GM19043 (cell line): Measurements from ENCODE around the gene ATP5MC2.
A peak's percentile ranks its signal among the peaks of the same experiment; 100 is the strongest.
"Not testable (repeated sequence)": the region's sequence is repeated elsewhere in the genome, so short reads cannot be mapped to it uniquely, and the experiment has no call there.

Source experiments
- ATAC-seq: cut with Tn5 transposase; IDR thresholded peaks from one replicate; pipeline ENCODE4 v1.9.1; 2021; ENCODE audit warnings: low read depth; ENCODE audit not compliant: unreplicated experiment

Gene ATP5MC2

DNA sequence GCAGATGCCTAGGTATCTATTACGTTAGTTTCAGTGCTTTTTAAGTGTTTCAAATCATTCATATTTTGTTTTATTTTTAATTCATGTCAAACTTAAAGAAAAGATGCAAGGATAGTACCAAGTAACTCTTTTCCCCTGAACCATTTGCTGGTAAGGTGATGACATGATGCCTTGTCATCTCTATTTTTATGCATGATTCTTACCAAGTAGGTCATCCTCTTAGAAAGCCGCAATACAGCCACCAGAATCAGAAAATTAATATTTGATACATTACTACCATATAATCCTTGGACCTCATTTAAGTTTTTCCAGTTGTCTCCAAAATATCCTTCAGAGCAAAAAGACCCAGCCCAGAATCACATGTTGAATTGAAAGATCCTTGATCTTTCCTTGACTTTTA lies 22.3 kb downstream of the ATP5MC2 start:
- no peak for ATAC-seq

DNA sequence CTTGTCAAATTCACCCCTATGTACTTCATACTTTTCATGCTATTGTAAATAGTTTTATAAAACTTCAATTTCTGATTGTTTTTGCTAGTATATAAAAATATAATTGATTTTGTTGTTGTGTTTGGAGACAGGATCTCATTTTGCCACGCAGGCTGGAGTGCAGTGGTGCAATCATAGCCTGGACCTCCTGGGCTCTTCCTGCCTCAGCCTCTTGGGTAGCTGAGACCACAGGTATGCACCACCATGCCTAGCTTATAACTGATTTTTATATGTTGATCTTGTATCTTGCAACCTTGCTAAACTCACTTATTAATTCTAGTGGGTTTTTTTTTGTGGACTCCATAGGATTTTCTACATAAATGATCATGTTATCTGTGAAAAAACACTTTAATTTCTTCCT lies 23.5 kb downstream of the ATP5MC2 start:
- no peak for ATAC-seq

DNA sequence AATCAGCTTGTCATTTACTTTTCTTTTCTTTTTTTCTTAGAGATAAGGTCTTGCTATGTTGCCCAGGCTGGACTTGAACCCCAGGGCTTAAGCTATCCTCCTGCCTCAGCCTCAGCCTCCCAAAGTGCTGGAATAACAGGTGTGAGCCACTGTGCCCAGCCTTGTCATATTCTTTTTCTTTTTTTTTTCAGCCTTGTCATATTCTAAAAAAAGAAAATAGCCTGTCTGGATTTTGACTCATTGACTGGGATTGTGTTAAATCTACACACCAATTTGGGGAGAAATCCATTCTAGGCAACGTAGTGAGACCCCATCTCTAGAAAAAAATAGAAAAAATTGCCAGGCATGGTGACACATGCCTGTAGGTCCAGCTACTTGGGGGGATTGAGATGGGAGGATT lies 24.1 kb downstream of the ATP5MC2 start:
- ATAC-seq, result no peak

DNA sequence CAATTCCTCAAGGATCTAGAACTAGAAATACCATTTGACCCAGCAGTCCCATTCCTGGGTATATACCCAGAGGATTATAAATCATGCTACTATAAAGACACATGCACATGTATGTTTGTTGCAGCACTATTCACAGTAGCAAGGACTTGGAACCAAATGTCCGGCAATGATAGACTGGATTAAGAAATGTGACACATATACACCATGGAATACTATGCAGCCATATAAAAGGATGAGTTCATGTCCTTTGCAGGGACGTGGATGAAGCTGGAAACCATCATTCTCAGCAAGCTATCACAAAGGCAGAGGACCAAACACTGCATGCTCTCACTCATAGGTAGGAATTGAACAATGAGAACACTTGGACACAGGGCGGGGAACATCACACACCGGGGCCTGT lies 29.6 kb downstream of the ATP5MC2 start:
- ATAC-seq, result not testable (repeated sequence)

DNA sequence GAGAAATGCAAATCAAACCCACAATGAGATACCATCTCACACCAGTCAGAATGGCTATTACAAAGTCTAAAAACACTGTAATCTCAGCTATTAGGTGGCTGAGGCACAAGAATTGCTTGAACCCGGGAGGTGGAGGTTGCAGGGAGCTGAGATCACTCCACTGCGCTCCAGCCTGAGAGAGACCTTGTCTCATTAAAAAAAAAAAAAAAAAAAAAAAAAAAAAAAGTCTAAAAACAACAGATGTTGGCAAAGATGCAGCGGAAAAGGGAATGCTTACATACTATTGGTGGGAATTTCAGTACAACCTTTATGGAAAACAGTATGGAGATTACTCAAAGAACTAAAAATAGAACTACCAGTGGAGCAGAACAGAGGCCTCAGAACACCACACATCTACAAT lies 30.7 kb downstream of the ATP5MC2 start:
- ATAC-seq, result no peak

DNA sequence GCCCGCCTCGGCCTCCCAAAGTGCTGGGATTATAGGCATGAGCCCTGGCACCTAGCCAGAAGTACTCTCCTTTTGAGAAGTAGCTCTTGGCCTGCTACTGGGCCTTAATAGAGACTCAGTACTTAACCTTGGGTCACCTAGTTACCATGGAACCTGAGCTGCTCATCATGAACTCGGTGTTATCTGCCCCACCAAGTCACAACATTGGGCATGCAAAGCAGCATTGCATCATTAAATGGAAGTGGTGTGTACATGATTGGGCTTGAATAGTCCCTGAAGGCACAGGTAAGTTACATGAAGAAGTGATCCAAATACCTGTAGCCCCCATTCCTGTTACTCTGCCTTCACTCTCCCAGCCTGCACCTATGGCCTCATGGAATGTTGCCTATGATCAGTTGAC lies 31.8 kb downstream of the ATP5MC2 start:
- ATAC-seq, result no peak

DNA sequence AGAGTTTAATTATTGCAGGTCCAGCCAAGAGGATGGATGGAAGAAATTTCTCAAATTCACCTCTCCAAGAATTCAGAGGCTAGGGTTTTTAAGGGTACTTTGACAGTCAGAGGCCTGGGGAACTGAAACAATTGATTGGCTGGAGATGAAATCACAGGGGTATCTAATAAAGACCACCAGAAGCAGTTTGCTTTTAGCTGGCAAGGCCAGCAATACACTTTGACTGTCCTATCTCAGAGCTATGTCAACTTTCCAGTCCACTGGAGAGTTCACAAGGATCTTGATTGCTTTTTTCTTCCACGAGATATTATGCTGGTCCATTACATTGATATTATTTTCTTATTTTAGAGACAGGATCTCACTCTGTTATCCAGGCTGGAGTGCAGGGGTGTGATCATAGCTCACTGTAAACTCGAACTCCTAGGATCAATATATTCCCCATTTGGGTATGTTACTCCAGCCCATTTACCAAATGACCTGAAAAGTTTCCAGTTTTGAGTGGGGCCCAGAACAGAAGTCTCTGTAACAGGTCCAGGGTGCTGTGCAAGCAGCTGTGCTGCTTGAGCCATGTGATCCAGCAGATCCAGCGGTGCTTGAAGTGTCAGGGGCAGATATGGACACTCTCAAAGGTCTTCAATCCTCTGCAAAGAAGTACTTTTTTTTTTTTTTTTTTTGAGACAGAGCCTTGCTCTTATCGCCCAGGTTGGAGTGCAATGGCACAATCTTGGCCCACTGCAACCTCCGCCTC lies 32.5 kb downstream of the ATP5MC2 start:
- ATAC-seq, result no peak

DNA sequence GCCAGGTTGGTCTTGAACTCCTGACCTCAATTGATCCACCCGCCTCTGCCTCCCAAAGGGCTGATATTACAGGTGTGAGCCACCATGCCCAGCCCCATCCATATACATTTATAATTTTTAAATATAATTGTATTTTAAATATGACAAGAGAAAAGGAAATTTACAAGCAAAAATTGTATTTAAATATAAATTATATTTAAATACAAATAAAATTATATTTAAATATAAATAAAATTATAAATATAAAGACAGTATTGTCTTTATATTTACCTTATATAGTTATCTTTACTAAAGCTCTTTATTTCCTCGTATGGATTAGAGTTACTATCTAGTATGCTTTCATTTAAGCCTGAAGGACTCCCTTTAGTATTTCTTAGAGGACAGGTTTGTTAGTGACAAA lies 37.8 kb downstream of the ATP5MC2 start:
- ATAC-seq, result no peak

DNA sequence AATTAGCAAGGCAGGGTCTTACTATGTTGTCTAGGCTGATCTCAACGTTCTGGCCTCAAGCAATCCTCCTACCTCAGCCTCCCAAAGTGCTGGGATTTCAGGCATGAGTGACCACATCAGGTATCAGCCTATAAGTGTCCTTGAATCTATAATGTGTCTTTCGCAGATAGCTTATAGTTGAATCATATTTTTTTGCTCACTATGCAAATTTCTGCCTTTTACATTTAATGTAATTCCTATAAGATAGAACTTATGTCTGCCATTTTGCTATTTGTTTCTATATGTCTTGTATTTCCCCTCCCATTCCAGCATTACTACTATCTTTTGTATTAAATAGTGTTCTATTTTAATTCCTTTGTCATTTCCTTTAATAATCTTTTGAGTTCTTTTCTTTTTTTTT lies 39.2 kb downstream of the ATP5MC2 start:
- ATAC-seq, result no peak

DNA sequence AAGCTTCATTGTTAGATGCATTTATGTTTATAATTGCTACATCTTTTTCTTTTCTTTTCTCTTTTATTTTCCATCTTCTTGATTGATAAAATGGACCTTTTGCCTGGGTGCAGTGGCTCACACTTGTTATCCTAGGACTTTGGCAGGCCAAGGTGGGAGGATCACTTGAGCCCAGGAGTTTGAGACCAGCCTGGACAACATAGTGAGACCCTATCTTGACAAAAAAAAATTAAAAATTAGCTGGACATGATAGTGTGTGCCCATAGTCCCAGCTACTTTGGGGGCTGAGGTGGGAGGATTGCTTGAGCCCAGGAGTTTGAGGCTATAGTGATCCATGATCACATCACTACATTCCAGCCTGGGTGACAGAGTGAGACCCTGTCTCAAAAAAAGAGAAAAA lies 40.2 kb downstream of the ATP5MC2 start:
- ATAC-seq, result not testable (repeated sequence)

DNA sequence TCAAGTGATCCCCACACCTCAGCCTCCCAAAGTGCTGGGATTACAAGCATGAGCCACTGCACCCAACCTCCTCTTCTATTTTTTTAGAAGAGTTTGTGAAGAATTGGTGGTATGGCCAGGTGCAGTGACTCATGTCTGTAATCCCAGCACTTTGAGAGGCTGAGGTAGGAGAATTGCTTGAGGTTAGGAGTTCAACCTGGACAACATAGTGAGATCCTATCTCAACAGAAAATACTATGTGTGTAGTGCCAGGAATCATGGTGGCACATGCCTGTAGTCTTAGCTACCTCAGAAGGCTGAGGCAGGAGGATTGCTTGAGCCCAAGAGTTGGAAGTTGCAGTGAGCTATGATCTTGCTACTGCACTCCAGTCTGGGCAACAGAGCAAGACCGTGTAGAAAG lies 44.2 kb downstream of the ATP5MC2 start:
- ATAC-seq, result no peak

DNA sequence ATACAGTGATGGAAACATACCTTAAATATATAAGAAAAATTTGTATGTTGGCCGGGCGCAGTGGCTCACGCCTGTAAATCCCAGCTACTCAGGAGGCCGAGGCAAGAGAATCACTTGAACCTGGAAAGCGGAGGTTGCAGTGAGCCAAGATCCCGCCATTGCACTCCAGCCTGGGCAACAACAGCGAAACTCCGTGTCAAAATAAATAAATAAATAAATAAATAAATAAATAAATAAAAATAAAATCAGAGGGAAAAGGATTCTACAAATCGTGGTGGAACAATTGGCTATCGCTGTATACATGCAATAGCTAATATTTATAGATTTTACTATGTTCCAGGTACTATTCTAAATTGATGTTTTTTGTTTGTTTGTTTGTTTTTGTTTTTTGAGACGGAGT lies 48.0 kb downstream of the ATP5MC2 start:
- ATAC-seq, result no peak

DNA sequence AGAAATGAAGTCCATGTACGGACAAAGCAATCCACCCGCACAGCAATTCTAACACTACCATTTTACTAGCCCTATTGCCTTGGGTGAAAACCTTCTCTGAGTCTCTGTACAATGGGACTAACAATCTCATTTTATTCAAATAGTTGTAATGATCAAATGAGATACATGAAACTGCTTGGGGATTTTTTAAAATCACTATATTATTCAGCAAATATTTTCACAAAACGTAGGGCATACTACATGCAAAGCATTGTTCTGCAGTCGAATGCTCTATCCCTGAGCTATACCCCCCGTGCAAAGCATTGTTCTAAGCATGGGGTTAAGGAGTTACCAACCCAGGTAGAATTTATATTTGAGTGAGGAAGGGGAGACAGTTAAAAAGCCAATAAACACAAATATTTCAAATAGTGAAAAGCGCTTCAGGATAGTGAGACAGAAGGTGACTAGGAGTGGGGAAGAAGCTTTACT lies 49.1 kb downstream of the ATP5MC2 start:
- peak; percentile 3 for ATAC-seq

DNA sequence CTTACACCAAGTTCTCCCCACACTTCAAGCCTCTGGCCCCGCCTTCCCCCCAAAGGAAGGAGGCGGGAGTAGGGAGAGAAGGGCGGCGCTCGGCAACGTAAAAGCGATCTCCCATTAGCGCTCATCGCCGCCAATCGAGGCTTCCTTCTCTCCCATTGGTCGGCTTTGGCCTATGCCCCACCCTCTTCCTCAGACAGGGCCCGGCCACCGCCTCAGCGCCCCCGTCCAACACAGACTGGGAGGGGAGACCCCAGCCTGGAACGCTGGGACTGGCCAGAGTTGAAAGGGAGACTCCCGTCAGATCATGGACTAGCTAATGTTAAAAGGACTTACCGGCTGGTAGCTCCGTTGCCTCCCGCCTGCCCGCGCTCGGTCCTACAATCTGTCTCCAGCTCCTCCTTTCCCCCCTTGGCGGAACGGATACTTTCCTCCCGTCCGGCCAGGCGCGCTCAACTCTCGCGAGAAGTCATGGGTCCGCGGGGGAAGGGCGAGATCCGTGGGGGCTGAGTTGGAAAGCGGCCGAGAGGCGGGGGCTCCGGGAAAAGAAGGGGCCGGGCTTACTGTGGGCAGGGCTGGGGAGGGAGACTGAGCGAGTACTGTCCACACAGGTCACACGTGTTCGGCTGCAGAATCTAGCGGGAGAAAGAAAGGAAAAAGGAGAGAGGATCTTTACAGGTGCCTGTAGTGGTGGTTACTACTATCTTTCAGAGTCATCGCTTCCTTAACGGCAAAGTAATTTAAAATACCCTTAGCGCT lies 49.8 kb downstream of the ATP5MC2 start, which contains the start of gene ATF7:
ATF7 (minus strand) TSS at position 437 of the 756 bp plus-strand sequence. CDS start 25,382 bp downstream, outside the sequence.
- ATAC-seq, result peak; percentile 97

DNA sequence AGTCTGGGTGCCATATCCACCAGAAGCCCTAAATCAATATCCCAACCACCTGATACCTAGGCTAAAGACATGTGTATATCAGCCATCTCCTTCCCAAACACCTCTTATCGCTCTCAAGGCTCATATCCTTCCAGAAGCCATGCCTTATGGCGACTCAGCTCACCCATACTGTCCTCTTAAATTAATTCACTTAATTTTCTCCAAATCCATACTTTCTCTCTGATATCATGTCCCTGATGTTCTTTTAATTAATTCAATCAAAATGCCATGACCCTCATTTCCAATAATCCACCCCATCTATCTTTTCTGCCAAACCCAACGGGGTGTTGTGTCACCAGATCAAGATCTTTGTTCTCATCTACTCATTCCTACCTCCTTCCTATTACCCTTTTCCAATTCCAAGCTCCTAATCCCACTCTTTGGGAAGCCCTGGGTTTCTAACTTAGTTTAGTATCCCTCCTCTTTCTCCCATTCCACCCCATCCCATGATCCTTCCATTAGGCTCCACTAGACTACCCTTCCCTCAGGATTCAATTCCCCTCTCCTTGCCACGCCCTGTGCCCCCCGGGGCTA lies 50.4 kb downstream of the ATP5MC2 start:
- no peak for ATAC-seq

DNA sequence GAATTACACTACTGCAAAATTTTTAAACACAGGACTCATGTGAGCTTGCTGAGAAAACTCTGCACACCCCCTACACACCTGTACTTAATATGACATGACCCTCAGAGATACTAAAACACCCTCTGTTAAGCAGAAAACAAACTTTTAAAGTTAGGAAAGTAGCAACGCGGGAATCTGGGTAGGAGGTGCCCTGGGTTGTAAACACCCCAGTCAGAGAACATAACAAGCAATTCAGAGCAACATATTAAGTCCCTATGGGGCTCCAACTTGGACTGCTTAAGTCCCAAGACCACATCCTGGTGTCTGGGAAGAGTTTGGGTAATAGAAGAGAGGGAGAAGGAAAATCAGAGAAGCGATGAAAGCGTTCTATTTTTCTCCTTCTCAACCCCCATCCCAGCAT lies 50.9 kb downstream of the ATP5MC2 start:
- ATAC-seq, result no peak

DNA sequence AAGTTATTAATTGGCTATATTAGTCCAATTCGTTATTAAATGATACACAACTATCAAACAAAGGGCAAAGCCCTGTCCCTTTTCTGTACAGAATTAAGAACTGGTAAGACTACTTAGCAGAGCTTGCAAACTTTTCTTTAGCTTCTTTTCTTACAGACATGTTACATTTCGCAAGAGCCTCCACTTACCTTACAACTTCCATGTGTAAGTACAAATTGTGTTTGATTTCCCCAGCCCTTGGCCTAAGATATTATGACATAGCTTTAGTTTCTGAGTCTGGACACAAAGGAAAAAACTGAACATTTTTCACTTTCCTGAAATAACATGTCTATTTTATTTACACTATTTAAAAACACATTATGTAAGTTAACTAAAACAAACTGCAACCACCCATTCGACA lies 51.4 kb downstream of the ATP5MC2 start:
- ATAC-seq, result no peak

DNA sequence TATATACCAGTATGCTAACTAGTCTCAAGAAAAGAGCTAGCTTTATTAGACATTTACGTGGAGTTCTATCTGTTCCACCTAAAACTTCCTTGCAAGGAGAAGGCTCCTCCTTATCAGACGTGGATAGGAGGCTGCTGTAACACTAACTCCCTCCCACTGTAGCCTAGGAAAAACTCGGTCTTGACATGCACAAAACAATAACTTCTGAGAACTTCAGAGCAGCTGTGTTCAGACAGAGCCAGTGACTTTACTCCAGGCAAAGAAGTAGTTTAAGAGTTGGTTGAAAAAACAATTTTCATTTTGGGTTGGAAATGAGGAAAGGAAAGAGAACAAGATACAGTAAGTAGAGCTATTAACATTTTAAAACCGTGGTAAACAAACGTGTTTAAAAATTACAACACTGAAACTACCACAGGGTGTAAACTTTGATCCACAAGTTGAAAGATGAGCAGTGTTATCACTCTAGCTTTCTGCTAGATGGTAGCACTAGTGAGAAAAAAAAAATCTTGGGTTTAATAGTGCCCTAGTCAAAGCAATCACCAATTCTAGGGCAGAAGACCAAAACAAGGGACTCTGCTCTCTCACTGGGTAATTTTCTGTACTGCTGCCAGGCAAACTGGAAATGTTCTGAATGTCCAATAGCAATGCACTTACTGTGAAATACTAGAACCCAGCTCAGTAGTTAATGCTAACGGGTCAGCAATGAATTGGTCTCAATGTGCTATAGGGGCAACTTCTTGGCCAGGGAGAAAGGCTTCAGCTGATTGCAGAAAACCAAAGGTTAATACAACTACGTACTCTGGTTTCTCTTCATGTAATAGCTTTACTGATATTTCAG lies 52.1 kb downstream of the ATP5MC2 start:
- no peak for ATAC-seq

DNA sequence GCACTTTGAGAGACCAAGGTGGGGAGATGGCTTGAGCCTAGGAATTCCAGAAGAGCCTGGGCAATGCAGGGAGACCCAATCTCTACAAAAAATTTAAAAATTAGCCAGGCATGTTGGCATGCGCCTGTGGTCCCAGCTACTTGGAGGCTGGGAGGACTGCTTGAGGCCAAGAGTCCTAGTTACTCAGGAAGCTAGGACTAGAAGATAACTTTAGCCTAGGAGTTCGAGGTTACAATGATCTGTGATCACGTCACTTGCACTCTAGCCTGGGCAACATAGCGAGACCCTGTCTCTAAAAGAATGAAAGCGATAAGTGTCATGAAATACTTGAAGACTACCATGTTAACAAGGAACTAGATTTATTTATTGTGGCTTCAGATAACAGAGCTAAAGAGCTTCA lies 53.2 kb downstream of the ATP5MC2 start:
- no peak for ATAC-seq

DNA sequence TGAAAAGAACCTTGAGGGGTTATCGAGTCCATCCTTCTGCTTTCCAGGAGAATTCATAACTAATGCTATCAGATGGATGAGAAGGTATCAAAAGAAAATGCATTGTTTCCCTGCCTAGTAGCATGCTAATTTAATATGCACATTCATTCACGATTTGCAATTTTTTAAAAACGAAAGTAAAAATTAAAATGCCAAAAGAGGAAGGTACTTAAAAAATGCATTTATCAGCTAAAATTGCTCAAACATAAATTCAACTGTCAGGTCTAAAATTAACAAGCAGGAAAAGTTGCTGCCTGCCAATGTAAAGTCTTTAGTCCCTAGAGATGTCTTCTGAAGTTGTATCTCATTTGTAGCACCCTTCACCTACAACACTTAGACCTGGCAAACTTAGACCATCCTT lies 57.6 kb downstream of the ATP5MC2 start:
- ATAC-seq, result no peak

DNA sequence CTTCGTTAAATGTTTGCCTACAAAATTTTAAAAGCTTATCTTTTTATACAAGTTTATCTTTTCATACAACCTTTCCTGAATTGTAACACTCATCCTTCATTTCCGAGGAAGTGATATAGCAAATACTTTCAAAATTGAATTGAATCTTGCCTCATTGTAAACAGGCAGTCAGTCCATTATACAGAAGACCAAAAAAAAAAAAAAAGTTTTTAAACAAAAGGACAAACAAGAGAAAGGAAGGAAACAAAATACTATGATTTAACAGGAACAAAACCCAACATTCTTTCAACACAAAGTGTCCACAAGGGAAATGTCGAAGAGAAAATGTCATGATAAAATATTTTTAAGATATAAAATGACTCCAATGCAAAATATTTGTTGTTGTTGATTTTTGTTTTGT lies 58.2 kb downstream of the ATP5MC2 start:
- ATAC-seq, result no peak
